Hepatocyte (in vitro differentiated cells): ENCODE results near the gene EEFSEC. TPM values are rescaled to one million over a fixed set of nuclear protein-coding genes. Genes with fewer than 3 reads are reported as not detected.

Source experiments
- DNase-seq: peaks from one replicate; pipeline ENCODE4 v3.0.0-alpha.2; 2016; ENCODE audit warnings: low spot score
- H2AFZ ChIP-seq: fragments of 200-600 bp; sonication (generic); 2 replicates; pipeline ENCODE4 v1.6.0; 2016; ENCODE audit warnings: antibody characterized with exemption, mild to moderate bottlenecking
- H3K27ac ChIP-seq: fragments of 200-600 bp; sonication (generic); 2 replicates; pipeline ENCODE4 v1.5.1; 2016; ENCODE audit warnings: mild to moderate bottlenecking
- H3K27me3 ChIP-seq: fragments of 200-600 bp; sonication (generic); 2 replicates; pipeline ENCODE4 v1.6.1; 2016
- H3K36me3 ChIP-seq: fragments of 200-600 bp; sonication (generic); replicated peaks from 2 replicates; pipeline ENCODE4 v1.5.1; 2016; ENCODE audit warnings: low read depth; ENCODE audit not compliant: insufficient read depth
- H3K4me1 ChIP-seq: fragments of 200-600 bp; sonication (generic); 2 replicates; pipeline ENCODE4 v1.5.1; 2016; ENCODE audit warnings: mild to moderate bottlenecking, moderate library complexity; ENCODE audit not compliant: insufficient read depth
- H3K4me2 ChIP-seq: fragments of 200-600 bp; sonication (generic); 2 replicates; pipeline ENCODE4 v1.6.0; 2016
- H3K4me3 ChIP-seq: fragments of 200-600 bp; sonication (generic); 2 replicates; pipeline ENCODE4 v1.5.1; 2016; ENCODE audit warnings: mild to moderate bottlenecking
- H3K79me2 ChIP-seq: fragments of 200-600 bp; sonication (generic); 2 replicates; pipeline ENCODE4 v1.6.0; 2017; ENCODE audit warnings: mild to moderate bottlenecking
- H3K9me2 ChIP-seq: fragments of 200-600 bp; sonication (generic); replicated peaks from 2 replicates; pipeline ENCODE4 v1.6.0; 2017; ENCODE audit warnings: mild to moderate bottlenecking; ENCODE audit not compliant: insufficient read depth
- H3K9me3 ChIP-seq: fragments of 200-600 bp; sonication (generic); 2 replicates; pipeline ENCODE4 v1.5.1; 2016; ENCODE audit warnings: low read depth, mild to moderate bottlenecking
- H4K20me1 ChIP-seq: fragments of 200-600 bp; sonication (generic); 2 replicates; pipeline ENCODE4 v1.6.0; 2016; ENCODE audit warnings: mild to moderate bottlenecking; ENCODE audit not compliant: insufficient read depth, poor library complexity, severe bottlenecking
- EZH2 ChIP-seq: fragments of 200-600 bp; sonication (generic); IDR thresholded peaks from 2 replicates; pipeline ENCODE4 v1.6.1; 2016; ENCODE audit warnings: antibody characterized with exemption, mild to moderate bottlenecking, borderline replicate concordance
- EZH2phosphoT487 ChIP-seq: fragments of 200-600 bp; sonication (generic); IDR thresholded peaks from one replicate; pipeline ENCODE4 v1.6.1; 2018; ENCODE audit warnings: antibody characterized with exemption, mild to moderate bottlenecking, low read depth, moderate library complexity; ENCODE audit not compliant: unreplicated experiment, severe bottlenecking
- WGBS: methylation state at CpG from one replicate; pipeline ENCODE4 v1.1.6; 2016; ENCODE audit warnings: low lambda C conversion rate; ENCODE audit errors: missing lambda C conversion rate; 5-methylcytosine and 5-hydroxymethylcytosine counted together
- polyA plus RNA-seq: library from polyadenylated mRNA; unstranded; fragments of >200 nt; fragmentation: Nextera tagmentation; extraction: Ambion mirVana; gene quantifications from 2 replicates; pipeline ENCODE4 v1.2.1, GENCODE V29; 2016
- total RNA-seq: library from RNA; depleted of rRNA; stranded (reverse); fragments of >200 nt; gene quantifications from 2 replicates; pipeline ENCODE4 v1.2.3, GENCODE V29; 2014
- TF ChIP-seq, protein P1 (sequence below): fragments of 200-600 bp; sonication (generic); IDR thresholded peaks from 2 replicates; pipeline ENCODE4 v1.5.1; 2016; ENCODE audit warnings: antibody characterized with exemption, mild to moderate bottlenecking; ENCODE audit not compliant: poor library complexity

EEFSEC gene
- total and polyA plus RNA-seq, 2 experiments from 2014 or later, result 9.8 to 17.5 TPM

DNA sequence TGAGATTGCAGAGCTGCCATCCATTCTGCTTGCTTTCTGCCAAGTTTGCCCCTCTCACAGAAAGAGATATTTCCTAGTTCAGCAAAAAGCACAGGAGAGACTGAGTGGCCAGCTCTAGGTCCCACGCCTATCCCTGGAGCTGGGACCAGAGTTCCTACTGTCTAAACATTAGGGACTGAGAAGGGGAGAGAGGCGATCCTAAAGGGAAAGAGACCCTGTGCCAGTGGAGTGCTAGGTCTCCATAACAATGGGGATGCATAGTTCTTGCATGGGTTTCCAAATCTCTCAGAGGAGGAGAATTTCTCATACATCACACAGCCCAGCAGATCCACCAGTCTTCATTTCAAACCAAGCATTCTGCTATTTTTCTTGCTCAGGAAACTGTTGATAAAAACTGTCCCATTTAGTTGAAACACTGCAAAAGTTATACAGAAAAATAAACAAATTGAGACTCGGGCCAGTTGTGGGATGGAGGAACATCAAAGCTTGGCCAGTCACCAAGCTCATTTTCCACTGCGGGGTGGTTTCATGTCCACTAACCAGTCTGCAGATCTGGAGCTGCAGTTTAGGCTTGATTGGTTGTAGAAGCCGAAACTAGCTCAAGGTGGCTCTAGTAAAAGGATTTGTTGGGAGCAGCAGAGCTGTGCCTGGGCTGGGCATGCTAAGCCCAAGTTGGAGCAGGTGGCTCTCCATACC, 62.7 kb downstream of the EEFSEC start:
- no peaks in the 10 kb centered on the region for H3K27me3 ChIP-seq
- no peaks in the 10 kb centered on the region for H3K36me3 ChIP-seq
- H3K4me3 ChIP-seq, result no peak overlapping the region
- TF ChIP-seq EZH2phosphoT487, result no peak
- TF ChIP-seq EZH2, result no peak
- TF ChIP-seq, protein P1, sequence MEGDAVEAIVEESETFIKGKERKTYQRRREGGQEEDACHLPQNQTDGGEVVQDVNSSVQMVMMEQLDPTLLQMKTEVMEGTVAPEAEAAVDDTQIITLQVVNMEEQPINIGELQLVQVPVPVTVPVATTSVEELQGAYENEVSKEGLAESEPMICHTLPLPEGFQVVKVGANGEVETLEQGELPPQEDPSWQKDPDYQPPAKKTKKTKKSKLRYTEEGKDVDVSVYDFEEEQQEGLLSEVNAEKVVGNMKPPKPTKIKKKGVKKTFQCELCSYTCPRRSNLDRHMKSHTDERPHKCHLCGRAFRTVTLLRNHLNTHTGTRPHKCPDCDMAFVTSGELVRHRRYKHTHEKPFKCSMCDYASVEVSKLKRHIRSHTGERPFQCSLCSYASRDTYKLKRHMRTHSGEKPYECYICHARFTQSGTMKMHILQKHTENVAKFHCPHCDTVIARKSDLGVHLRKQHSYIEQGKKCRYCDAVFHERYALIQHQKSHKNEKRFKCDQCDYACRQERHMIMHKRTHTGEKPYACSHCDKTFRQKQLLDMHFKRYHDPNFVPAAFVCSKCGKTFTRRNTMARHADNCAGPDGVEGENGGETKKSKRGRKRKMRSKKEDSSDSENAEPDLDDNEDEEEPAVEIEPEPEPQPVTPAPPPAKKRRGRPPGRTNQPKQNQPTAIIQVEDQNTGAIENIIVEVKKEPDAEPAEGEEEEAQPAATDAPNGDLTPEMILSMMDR, result no peak
- no peaks in the 10 kb centered on the region for H3K9me3 ChIP-seq
- 76% methylated on average over 5 of the region's 5 CpGs for WGBS
- no peak overlapping the region for H3K27ac ChIP-seq
- no peak overlapping the region for H3K4me2 ChIP-seq
- H3K79me2 ChIP-seq, result no peaks in the 10 kb centered on the region
- H4K20me1 ChIP-seq, result no peaks in the 10 kb centered on the region
- no peak overlapping the region for H2AFZ ChIP-seq
- H3K9me2 ChIP-seq, result no peaks in the 10 kb centered on the region
- H3K4me1 ChIP-seq, result peaks cover 28% of the 10 kb centered on the region
- DNase-seq, result no peak

- Histone ChIP-seq H4K20me1 (no peaks in the 10 kb centered on the region), H3K9me3 (no peaks in the 10 kb centered on the region), H3K79me2 (no peaks in the 10 kb centered on the region), H2AFZ (no peak overlapping the region), H3K4me2 (peak overlapping the region; percentile 24), H3K4me1 (peaks cover 28% of the 10 kb centered on the region), H3K4me3 (no peak overlapping the region), H3K27ac (peak overlapping the region; percentile 72), H3K27me3 (no peaks in the 10 kb centered on the region), H3K36me3 (no peaks in the 10 kb centered on the region), H3K9me2 (no peaks in the 10 kb centered on the region)
- DNase-seq, result no peak
- 62% methylated on average over 6 of the region's 6 CpGs for WGBS
- TF ChIP-seq EZH2 (no peak), EZH2phosphoT487 (no peak)
- TF ChIP-seq, protein P1, result no peak
These were observed 64.6 kb downstream of the EEFSEC start for GRCh38 chr3:128217702-128218547.

- Histone ChIP-seq H3K27ac (peak overlapping the region; percentile 72), H3K4me1 (peaks cover 28% of the 10 kb centered on the region), H3K9me2 (no peaks in the 10 kb centered on the region), H3K36me3 (no peaks in the 10 kb centered on the region), H3K27me3 (no peaks in the 10 kb centered on the region), H3K4me3 (no peak overlapping the region), H3K79me2 (no peaks in the 10 kb centered on the region), H2AFZ (no peak overlapping the region), H4K20me1 (no peaks in the 10 kb centered on the region), H3K4me2 (peak overlapping the region; percentile 24), H3K9me3 (no peaks in the 10 kb centered on the region)
- no peak for DNase-seq
- TF ChIP-seq EZH2phosphoT487 (no peak), EZH2 (no peak)
- TF ChIP-seq, protein P1, result no peak
- 82% methylated on average over 13 of the region's 13 CpGs for WGBS
These were observed 65.4 kb downstream of the EEFSEC start for GRCh38 chr3:128218548-128219257.
